GM12891 (cell line): Measurements from ENCODE around the gene TRIP4.
A peak's percentile ranks its signal among the peaks of the same experiment; 100 is the strongest.
"Not testable (repeated sequence)": the region's sequence is repeated elsewhere in the genome, so short reads cannot be mapped to it uniquely, and the experiment has no call there.

Source experiments
- DNase-seq: peaks from one replicate; pipeline ENCODE4 v3.0.0; 2011; ENCODE audit warnings: low spot score; ENCODE audit not compliant: insufficient read length
- FAIRE-seq: peaks from 2 replicates; lab custom pipeline; 2011; peaks lifted over from hg19 to GRCh38; lab: Jason Lieb, UNC
- PAX5 ChIP-seq: IDR thresholded peaks from 2 replicates; pipeline ENCODE4 v1.6.1; 2011; ENCODE audit warnings: low read length, moderate library complexity, mild to moderate bottlenecking; ENCODE audit not compliant: insufficient read depth, severe bottlenecking
- POLR2A ChIP-seq: IDR thresholded peaks from 2 replicates; pipeline ENCODE4 v1.6.1; 2011; ENCODE audit warnings: low read depth, low read length, control low read depth
- POLR2AphosphoS5 ChIP-seq: IDR thresholded peaks from 2 replicates; pipeline ENCODE4 v1.6.1; 2011; ENCODE audit warnings: low read depth, low read length, control low read depth
- POU2F2 ChIP-seq: IDR thresholded peaks from 2 replicates; pipeline ENCODE4 v1.6.1; 2011; ENCODE audit warnings: low read depth, mild to moderate bottlenecking, control low read depth, low read length, moderate library complexity
- SPI1 ChIP-seq: IDR thresholded peaks from 2 replicates; pipeline ENCODE4 v1.6.1; 2011; ENCODE audit warnings: low read depth, low read length, control low read depth
- TAF1 ChIP-seq: IDR thresholded peaks from 2 replicates; pipeline ENCODE4 v1.6.1; 2011; ENCODE audit warnings: low read depth, low read length, control low read depth

The TRIP4 gene

DNA sequence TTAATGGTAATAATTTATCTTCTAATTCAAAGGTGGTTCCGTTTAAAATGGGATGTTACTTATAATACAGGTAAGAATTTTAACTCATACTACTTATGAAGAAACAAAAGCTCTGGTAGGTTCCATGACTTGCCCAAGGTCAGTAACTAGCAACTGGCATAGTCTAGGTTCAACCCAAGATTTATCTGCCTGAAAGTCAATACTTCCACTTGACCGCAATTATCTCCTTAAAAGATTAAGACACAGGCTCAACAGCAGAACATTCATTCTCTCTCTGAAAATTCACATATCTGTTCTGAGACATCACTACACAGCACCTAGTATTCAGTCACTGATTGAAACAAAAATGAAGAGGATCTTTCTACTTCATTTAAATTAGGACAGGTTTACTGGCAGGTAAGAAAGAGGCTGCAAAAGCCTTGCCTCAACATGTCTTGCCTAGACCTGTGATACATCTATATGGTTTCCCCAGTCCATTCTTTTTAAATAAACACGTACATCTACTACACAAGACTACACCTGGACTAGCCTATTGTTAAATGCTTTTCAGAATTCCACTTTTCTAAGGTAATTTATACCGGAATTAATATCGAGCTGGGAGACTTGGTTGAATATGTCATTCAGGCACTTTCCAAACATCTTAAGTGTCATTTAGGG lies 32.8 kb upstream of the TRIP4 start:
- no peak for DNase-seq
- no peak for FAIRE-seq
- TF ChIP-seq TAF1 = no peak
- no peak for TF ChIP-seq POU2F2
- no peak for TF ChIP-seq POLR2AphosphoS5
- no peak for TF ChIP-seq SPI1
- TF ChIP-seq PAX5 = no peak
- no peak for TF ChIP-seq POLR2A

DNA sequence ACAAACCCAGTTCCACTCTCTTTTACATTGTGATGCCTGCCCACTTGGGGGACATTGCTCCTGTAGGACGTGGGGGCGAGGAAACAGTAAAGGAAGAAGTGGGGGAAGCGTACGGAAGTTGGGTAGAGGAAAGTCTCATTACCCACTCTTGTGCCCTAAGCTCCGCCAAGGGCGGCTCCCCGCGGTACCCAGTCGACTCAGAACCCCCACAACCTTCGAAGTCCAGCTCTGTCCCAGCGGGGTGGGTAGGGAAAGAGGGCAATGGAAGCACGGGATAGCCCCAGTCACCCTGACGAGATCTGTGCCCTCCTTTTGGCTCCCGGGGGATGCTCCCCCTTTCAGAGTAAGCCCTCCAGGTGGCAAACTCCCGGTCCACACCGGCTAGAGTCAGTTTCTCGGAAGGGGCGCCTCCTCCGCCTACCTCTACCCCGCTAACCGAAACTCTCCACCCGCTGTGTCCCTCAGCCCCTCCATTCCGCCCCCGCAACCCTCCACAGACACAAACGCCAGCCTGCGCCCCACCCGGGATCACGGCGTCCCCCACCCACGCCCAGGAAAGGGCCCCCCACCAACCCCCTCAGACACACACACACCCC lies 32.2 kb upstream of the TRIP4 start:
- DNase-seq = no peak
- no peak for TF ChIP-seq SPI1
- TF ChIP-seq TAF1 = no peak
- TF ChIP-seq POLR2AphosphoS5 = no peak
- no peak for TF ChIP-seq POLR2A
- TF ChIP-seq POU2F2 = no peak
- FAIRE-seq = no peak

DNA sequence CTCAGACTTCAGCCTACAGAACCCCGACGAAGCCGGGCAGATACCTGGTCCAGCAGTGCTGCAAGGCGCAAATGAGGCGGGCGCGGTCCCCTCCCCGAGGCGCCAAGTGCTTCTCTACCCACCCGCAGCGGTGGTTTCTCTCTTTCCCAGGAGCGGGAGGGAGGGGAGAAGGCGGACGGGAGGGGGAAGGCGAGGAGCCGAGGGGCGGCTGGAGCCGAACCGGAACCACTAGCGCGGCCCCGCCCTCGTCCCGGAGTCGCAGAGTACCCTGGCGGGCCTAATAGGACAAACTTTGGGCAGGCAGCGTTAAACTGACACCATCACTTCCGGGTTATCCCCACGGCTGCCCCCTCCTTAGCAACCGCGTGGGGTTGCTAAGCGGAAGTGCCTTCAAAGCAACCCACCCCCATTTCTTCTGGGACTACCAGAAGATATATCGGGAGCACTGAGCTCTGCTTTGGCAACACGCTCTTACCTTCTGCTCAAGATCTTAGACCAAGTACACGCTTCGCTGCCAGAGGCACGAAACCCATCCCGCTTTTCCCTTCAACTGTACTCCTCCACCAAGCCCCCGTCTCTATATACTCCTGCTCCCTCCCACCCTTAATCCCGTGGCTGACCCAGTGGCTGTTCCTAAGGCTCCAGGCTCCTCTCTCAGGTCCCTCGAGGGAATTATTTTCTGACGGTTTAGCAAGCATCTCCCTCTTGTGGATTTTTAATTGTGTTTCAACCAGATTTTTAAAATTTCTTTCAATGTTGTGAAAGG lies 31.5 kb upstream of the TRIP4 start, which contains the start of gene CSNK1G1:
CSNK1G1 (minus strand) TSS at position 230 of the 766 bp plus-strand sequence. CDS start 55,674 bp downstream, outside the sequence.
- peak; percentile 98 for FAIRE-seq
- TF ChIP-seq POLR2A = 0 out of 2 replicates have a peak, but pooled peaks have one; percentile 25
- TF ChIP-seq POU2F2 = no peak; the same call in 1 of the 2 replicates
- TF ChIP-seq SPI1 = peak; percentile 73
- no peak; the same call in 1 of the 2 replicates for TF ChIP-seq TAF1
- TF ChIP-seq POLR2AphosphoS5 = peak; percentile 50; the same call in 1 of the 2 replicates
- TF ChIP-seq PAX5 = no peak
- DNase-seq = peak; percentile 77

DNA sequence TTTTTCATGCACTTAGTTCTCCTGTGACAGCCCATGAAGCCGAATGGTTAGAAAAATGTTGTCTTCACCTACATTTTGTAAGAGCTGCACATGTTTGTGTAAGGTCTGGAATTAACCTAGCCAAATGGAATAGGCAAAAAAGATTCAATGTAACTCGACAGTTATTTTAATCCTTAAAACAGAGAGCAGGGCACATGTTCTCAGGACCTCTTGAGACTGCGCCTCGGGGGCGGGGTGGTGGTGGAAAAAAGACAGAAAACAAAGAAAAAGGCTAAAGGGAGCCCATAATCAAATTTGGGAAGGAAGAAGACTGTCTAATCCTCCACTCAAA lies 31.0 kb upstream of the TRIP4 start:
- TF ChIP-seq POU2F2 (no peak), POLR2AphosphoS5 (no peak), TAF1 (no peak), POLR2A (no peak), SPI1 (no peak), PAX5 (no peak)
- DNase-seq (no peak), FAIRE-seq (no peak)

DNA sequence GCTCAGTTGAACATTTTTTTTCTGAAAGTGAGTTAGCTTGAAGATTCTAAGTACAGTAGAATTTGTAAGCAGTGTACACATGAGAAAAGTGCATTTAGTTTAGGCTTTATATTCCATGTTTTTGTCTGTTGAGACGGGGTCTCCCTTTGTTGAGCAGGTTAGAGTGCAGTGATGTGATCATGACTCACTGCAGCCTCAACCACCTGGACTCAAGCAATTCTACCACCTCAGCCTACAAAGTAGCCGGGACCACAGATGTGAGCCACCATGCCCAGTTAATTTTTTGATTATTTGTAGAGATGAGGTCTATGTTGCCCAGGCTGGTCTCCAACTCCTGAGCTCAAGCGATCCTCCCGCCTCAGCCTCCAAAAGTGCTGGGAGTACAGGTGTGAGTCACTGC lies 26.4 kb upstream of the TRIP4 start:
- DNase-seq = no peak
- FAIRE-seq = no peak
- no peak for TF ChIP-seq POLR2AphosphoS5
- no peak for TF ChIP-seq SPI1
- TF ChIP-seq POLR2A = no peak
- no peak for TF ChIP-seq TAF1
- no peak for TF ChIP-seq POU2F2
- no peak for TF ChIP-seq PAX5

DNA sequence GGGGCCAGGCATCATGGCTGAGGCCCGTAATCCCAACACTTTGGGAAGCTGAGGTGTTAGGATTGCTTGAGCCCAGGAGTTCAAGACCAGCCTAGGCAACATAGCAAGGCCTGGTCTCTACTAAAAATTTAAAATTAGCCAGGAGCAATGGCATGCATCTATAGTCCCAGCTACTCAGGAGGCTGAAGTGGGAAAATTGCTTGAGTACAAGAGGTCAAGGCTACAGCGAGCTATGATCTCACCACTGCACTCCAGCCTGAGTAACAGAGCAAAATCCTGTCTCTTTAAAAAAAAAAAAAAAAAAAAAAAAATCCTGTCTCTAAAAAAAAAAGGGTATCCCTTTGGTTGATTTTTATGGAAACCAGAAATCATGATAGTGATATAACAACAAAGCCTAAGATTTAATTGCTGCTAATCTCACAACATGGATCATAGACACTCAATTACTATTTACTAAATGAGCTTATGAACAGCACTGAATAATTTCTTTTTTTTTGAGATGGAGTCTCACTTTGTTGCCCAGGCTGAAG lies 18.5 kb upstream of the TRIP4 start:
- no peak for TF ChIP-seq SPI1
- no peak for TF ChIP-seq POLR2A
- TF ChIP-seq POLR2AphosphoS5 = no peak
- no peak for TF ChIP-seq TAF1
- TF ChIP-seq PAX5 = no peak
- no peak for DNase-seq
- no peak for FAIRE-seq

DNA sequence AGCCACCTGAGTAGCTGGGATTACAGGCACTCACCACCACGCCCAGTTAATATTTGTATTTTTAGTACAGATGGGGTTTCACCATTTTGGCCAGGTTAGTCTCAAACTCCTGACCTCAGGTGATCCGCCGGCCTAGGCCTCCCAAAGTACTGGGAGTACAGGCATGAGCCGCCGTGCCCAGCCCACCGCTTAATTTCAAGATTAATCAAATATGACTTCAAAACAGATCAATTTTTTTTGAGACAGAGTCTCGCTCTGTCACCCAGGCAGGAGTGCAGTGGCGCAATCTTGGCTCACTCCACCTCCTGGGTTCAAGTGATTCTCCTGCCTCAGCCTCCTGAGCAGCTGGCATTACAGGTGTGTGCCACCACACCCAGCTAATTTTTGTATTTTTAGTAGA lies 16.3 kb upstream of the TRIP4 start:
- not testable (repeated sequence) for FAIRE-seq, DNase-seq

DNA sequence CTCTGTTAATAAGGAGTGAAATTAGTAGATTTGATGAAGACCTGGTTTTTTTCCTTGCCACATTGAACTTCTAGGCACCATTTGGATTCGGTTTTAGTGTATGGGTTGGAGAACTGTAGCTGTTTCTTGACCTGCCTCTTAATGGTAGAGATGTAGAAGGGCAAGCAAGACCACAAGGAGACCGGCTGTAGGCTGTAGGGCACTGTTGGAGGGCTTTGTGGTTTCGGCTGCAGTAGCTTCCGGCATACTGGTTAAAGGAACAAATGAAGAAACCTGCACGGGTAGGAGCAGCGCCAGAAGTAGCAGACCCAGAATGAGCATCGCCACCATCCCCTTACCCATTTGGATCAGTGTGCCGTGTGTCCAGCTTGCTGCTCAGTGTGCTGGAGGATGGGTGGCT lies 14.3 kb upstream of the TRIP4 start:
- FAIRE-seq (no peak), DNase-seq (no peak)
- TF ChIP-seq PAX5 = no peak

DNA sequence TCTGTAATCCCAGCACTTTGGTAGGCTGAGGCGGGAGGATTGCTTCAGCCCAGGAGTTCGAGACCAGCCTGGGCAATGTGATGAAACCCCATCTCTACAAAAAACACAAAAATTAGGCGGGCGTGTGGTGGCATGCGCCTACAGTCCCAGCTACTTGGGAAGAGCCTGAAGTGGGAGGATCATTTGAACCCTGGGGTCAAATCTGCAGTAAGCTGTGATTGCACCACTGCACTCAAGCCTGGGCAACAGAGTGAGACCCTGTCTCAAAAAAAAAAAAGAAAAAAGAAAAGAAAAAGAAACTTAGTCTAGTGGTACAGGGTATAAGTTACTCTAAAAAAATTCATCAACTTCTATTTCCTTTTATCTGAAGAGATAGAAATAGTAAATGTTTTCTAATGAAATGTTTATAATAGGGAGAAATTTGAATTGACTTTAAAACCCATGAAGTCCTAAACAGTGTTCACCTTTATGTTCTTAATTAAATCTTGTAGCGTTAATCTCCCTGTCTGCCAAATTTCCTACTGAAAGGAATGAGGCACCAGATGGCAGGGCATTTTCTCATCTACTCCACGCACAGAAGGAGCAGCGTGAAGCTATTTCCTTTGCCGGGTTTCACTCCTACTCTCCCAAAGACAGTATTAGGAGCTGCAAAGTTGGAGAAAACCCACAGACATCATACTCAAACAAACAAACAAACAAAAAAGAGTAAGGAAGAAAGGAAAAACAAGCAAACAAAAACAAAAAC lies 8.2 kb upstream of the TRIP4 start:
- DNase-seq (no peak), FAIRE-seq (no peak)
- TF ChIP-seq POLR2A = no peak
- no peak for TF ChIP-seq POU2F2
- TF ChIP-seq POLR2AphosphoS5 = no peak

DNA sequence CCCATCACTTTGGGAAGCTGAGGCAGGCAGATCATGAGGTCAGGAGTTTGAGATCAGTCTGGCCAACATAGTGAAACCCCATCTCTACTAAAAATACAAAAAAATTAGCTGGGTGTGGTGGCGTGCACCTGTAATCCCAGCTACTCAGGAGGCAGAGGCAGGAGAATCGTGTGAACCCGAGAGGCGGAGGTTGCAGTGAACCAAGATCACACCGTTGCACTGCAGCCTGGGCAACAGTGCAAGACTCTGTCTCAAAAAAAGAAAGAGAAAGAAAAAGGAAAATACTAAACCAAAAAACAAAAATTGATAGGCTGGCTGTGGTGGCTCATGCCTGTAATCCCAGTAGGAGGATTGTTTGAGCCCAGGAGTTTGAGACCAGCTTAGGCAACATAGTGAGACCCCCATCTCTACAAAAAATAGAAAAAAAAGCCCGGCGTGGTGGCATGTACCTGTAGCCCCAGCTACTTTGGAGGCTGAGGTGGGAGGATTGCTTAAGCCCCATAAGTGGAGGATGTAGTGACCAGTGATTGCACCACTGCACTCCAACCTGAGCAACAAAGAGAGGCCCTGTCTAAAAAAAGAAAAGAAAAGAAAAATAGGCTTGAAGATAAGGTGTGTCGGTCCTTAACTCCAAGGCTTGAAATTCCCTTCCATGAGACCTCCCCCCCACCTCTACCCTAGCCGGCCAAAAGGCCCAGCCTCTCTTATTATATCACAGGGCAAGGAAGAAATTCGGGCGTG lies 7.3 kb upstream of the TRIP4 start:
- not testable (repeated sequence) for DNase-seq, FAIRE-seq
